Retina (tissue), 1 donor: ENCODE data around the gene HDAC10.
"Not testable (repeated sequence)": the region's sequence is repeated elsewhere in the genome, so short reads cannot be mapped to it uniquely, and the experiment has no call there.

Experiments used
- DNase-seq: peaks from one replicate; pipeline ENCODE4 v3.0.0-alpha.2; 2016

Gene HDAC10

GRCh38 chr22:50284479-50284878 lies 33.4 kb upstream of the HDAC10 start:
- no peak for DNase-seq

GRCh38 chr22:50283821-50284220 lies 32.8 kb upstream of the HDAC10 start:
- no peak for DNase-seq

- no peak for DNase-seq
Observed at GRCh38 chr22:50282361-50283155, 31.5 kb upstream of the HDAC10 start.

DNA sequence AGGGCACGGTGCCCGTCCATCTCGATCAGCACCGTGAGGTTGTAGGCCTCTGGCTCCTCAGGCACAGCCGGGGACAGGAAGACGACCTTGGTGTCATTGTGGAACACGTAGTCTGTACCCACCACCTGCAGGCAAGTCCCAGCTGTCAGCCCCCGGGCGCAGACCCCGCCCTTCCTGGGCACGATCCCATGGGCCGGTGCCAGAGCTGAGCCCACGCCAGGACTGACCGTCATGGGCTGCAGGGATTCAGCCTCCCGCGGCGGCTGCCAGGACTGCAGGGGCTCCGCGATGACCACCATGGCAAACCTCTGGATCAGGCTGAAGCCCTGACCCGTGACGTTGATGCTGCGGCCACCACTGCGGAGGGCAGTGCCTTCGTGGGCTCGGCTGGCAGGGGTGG lies 30.9 kb upstream of the HDAC10 start:
- no peak for DNase-seq

DNA sequence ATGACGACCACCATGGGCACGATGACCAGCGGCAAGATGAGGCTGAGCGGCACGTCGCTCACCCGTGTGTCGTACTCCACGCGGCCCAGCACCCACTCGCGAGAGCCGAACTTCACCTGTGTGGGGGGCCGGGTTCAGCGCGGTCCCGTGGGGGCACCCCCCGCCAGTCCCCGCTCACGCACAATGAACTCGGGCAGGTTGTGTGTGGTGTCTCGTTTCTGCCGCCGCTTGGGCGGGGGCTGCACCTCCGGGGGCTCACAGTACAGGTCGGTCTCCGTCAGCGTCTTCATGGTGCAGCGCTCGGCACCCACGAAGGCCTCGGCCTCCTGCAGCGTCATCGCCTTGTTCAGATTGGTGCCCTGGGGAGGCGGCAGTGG lies 30.3 kb upstream of the HDAC10 start:
- DNase-seq = no peak

DNA sequence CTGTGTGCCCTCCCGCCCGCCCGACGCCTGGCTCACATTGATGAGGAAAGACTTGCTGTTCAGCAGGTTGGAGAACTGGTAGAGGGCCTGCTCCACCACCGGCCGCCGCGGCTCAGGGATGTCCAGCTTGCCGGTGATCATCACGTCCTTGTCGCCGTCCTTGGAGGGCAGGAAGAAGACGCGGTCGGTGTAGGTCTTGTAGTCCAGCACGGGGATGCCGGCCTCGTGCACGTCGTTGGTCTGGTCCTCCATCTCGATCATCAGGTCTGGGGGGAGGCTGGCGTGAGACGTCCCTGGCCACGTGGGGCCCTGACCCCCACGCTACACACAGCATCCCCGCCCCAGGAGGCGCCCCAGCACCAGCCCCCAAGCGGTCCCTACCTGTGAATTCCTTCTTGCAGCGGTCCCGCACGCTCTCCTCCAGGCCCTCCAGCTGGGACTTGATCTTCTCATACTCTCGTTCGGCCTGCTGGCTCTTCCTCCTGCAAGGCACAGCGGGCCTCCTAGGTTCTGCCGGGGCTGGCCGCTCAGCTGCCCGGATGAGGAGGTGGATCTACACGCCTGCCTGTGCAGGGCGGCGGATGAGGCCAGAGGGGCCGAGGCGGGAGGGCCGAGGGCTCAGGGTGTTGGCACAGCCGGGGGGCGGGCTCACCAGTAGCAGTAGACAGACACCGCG lies 29.8 kb upstream of the HDAC10 start:
- no peak for DNase-seq

- DNase-seq = no peak
Observed at GRCh38 chr22:50280022-50280707, 29.1 kb upstream of the HDAC10 start.

DNA sequence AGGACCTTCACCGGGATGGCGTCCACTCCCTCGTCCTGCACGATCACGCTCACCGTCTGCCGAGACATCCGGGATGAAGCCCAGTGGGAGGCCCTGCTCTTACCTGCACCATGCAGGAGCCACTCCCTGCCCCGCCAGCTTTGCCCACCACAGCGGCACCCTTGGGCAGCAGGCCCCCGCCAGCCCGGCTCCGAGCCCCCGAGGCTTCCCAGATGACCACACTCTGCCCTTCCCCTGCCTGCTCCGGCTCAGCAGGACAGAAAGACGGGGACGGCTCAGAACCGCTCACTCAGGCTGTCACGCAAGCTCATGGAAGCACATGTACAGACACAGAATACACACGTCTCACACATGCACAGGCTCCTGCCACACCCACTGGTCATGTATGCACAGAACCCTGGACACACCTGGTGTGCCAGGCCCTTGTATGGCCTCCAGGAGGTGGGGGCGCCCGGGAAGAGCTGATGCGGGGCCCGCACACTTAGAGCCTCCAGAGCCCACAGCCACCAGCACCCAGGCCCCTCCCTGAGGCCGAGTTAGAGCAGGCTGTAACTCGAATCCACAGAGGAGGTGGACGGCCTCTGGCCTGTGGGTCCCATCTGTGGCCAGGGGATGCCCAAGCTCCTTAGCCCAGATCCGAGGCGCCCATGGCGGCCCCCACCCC lies 28.0 kb upstream of the HDAC10 start:
- no peak for DNase-seq

DNA sequence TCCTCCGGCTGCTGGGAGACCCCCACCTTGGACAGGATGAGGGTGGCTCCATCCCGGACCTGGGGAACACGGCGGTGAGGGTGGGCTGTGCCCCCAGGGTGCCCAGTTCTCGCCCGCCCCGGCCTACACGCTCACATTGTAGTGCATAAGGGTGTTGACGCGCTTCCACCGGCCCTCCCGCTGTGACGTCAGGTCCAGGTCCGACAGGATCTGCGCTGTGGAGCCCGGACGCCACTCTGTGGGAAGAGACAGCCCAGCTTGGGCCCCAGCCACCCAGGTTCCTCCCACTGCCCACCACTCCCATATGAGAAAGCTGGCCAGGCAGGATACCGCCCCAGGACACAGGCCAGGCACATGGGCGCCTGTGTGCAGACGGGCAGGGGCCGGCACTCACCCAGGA lies 27.4 kb upstream of the HDAC10 start:
- no peak for DNase-seq

- no peak for DNase-seq
Observed at GRCh38 chr22:50277761-50278160, 26.7 kb upstream of the HDAC10 start.

DNA sequence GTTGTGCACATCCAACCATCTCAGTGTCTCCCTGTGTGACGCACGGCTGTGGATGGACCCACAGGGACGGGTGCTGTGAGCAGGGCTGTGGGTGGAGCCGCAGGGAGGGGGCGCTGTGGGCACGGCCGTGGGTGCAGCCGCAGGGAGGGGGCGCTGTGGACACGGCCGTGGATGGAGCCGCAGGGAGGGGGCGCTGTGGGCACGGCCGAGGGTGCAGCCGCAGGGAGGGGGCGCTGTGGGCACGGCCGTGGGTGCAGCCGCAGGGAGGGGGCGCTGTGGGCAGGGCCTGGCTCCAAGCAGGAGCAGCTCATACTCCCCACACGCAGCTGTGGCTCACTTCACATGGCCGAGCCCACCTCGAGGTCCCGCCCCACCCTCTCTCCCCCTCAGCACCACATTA lies 25.1 kb upstream of the HDAC10 start:
- DNase-seq = no peak

GRCh38 chr22:50275181-50276055 lies 24.4 kb upstream of the HDAC10 start:
- no peak for DNase-seq

DNA sequence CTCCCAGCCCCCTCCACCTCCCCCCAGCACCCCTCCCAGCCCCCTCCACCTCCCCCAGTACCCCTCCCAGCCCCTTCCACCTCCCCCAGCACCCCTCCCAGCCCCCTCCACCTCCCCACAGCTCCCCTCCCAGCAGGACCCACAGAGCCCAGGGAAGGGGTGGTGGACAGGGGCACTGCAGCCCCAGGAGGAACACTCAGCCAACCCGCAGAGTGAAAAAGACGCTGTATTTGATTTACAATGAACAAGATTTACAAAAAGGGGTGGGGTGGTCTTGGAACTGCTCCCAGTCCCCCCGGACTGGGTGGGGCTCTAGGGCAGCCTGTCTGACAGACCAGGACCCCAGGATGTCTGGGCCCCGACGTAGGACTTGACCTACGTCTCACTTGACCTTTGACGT lies 23.7 kb upstream of the HDAC10 start:
- no peak for DNase-seq

DNA sequence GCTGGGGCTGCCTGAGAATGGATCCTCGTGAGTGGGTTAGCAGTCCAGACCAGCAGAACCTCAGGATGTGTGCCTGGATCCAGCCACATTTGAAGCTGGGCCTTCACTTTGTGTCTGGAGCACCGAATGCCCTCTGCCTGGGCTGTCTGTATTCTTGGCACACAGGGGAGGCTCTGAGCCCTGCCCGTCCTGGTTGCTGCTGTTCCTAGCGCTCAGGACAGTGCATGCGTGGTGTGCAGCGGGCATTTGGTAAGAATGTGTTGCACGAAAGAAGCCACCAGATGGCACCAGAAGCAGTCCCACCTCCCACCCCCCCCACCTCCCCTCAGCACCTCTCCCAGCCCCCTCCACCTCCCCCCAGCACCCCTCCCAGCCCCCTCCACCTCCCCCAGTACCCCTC lies 23.2 kb upstream of the HDAC10 start:
- peak; percentile 63 for DNase-seq

GRCh38 chr22:50273781-50274180 lies 22.7 kb upstream of the HDAC10 start:
- DNase-seq = not testable (repeated sequence)

- DNase-seq = not testable (repeated sequence)
Observed at GRCh38 chr22:50273352-50273751, 22.3 kb upstream of the HDAC10 start.

GRCh38 chr22:50272044-50272802 lies 21.2 kb upstream of the HDAC10 start:
- DNase-seq = peak; percentile 59

GRCh38 chr22:50271519-50271970 lies 20.5 kb upstream of the HDAC10 start:
- DNase-seq = peak; percentile 90

GRCh38 chr22:50270666-50271394 lies 19.8 kb upstream of the HDAC10 start:
- peak; percentile 84 for DNase-seq

GRCh38 chr22:50269970-50270665 lies 19.1 kb upstream of the HDAC10 start, which contains the start of gene MAPK11:
Gene MAPK11 (minus strand): TSS chr22:50270380. CDS start chr22:50270292, 88 bp downstream.
- DNase-seq = no peak
